NCI-H1694 (cell line): ENCODE data around the gene DENND5A.
"Not testable (repeated sequence)": the region's sequence is repeated elsewhere in the genome, so short reads cannot be mapped to it uniquely, and the experiment has no call there.

Experiments used
- DNase-seq: peaks from one replicate; lab custom pipeline; 2025; lab: John Stamatoyannopoulos, UW

DENND5A gene

GRCh38 chr11:9176136-9176535, 89.0 kb downstream of the DENND5A start:
- no peak for DNase-seq

- DNase-seq = no peak
Observed at GRCh38 chr11:9172389-9172788, 92.8 kb downstream of the DENND5A start.

GRCh38 chr11:9170450-9170849, 94.7 kb downstream of the DENND5A start:
- no peak for DNase-seq

GRCh38 chr11:9169595-9170295, 95.4 kb downstream of the DENND5A start:
- DNase-seq = no peak

- DNase-seq = not testable (repeated sequence)
Observed at GRCh38 chr11:9161991-9162390, 103.2 kb downstream of the DENND5A start.

- no peak for DNase-seq
Observed at GRCh38 chr11:9160166-9160565, 105.0 kb downstream of the DENND5A start.

- DNase-seq = no peak
Observed at GRCh38 chr11:9158898-9159391, 106.2 kb downstream of the DENND5A start.

GRCh38 chr11:9155930-9156329, 109.2 kb downstream of the DENND5A start:
- no peak for DNase-seq

- DNase-seq = no peak
Observed at GRCh38 chr11:9153651-9154050, 111.5 kb downstream of the DENND5A start.

- DNase-seq = no peak
Observed at GRCh38 chr11:9151631-9152030, 113.5 kb downstream of the DENND5A start.

- no peak for DNase-seq
Observed at GRCh38 chr11:9150926-9151325, 114.2 kb downstream of the DENND5A start.

GRCh38 chr11:9150501-9150900, 114.6 kb downstream of the DENND5A start:
- no peak for DNase-seq

- no peak for DNase-seq
Observed at GRCh38 chr11:9148727-9149126, 116.4 kb downstream of the DENND5A start.

- no peak for DNase-seq
Observed at GRCh38 chr11:9148035-9148434, 117.1 kb downstream of the DENND5A start.

GRCh38 chr11:9146477-9146876, 118.7 kb downstream of the DENND5A start:
- no peak for DNase-seq

- DNase-seq = no peak
Observed at GRCh38 chr11:9145283-9145682, 119.9 kb downstream of the DENND5A start.

- DNase-seq = no peak
Observed at GRCh38 chr11:9144828-9145227, 120.3 kb downstream of the DENND5A start.

GRCh38 chr11:9143721-9144120, 121.4 kb downstream of the DENND5A start:
- DNase-seq = no peak

- no peak for DNase-seq
Observed at GRCh38 chr11:9142732-9143131, 122.4 kb downstream of the DENND5A start.

GRCh38 chr11:9141186-9141585, 124.0 kb downstream of the DENND5A start:
- DNase-seq = no peak

GRCh38 chr11:9139628-9140357, 125.4 kb downstream of the DENND5A start:
- no peak for DNase-seq

- peak; percentile 27 for DNase-seq
Observed at GRCh38 chr11:9138612-9139579, 126.3 kb downstream of the DENND5A start.
